ENCODE measurements around the gene ATP9B.

- no peak for TF ChIP-seq CTCF (conservative IDR thresholded peaks at IDR 0.05; ENCODE audit: low read length)
- TF ChIP-seq EZH2phosphoT487 (IDR thresholded peaks at IDR 0.05; ENCODE audit: borderline replicate concordance): no peak
These were observed 5.0 kb upstream of the ATP9B start for GRCh38 chr18:79064228-79064627.

All from Loucy (cell line).